Islet precursor cell (in vitro differentiated cells): ENCODE measurements around the gene TXNDC16.
"Not testable (repeated sequence)": the region's sequence is repeated elsewhere in the genome, so short reads cannot be mapped to it uniquely, and the experiment has no call there.

ENCODE experiments used
- DNase-seq: peaks from one replicate; pipeline ENCODE4 v3.0.0-alpha.2; 2018

The TXNDC16 gene

DNA sequence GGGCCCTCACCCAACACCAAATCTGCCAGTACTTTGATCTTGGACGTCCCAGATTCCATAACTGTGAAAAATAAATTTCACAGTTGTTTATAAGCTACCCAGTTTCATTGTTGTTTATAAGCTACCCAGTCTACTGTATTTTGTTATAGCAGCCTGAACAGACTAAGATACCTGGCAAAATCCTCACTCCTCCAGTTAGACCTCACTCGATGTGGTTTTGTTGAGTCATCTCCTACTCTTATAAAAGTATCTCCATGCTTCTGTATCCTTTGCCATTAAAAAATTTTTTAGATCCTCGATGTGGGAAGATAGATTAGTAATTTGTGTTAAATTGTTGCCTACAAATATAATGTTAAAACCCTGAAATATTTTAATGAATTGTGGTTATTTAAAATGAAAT, 16.0 kb downstream of the TXNDC16 start:
- DNase-seq, result no peak

- no peak for DNase-seq
Observed at GRCh38 chr14:52531481-52531880, 20.8 kb downstream of the TXNDC16 start.

DNA sequence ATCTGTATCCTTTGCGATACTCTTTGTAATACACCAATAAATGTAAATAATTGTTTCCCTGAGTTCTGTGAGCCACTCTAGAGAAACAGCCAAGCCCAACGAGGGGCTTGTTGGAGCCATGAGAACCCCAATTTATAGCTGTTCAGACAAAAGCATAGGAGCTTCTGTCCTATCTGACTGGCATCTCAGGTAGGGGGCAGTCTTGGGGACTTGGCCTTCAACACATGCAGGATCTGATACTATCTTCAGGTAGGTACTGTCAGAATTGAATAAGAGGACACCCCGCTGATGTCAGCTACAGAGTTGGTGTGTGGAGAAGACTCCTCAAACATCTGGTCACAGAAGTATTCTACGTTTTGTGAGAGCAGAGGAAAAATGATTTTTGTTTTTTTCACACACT, 25.3 kb downstream of the TXNDC16 start:
- no peak for DNase-seq

DNA sequence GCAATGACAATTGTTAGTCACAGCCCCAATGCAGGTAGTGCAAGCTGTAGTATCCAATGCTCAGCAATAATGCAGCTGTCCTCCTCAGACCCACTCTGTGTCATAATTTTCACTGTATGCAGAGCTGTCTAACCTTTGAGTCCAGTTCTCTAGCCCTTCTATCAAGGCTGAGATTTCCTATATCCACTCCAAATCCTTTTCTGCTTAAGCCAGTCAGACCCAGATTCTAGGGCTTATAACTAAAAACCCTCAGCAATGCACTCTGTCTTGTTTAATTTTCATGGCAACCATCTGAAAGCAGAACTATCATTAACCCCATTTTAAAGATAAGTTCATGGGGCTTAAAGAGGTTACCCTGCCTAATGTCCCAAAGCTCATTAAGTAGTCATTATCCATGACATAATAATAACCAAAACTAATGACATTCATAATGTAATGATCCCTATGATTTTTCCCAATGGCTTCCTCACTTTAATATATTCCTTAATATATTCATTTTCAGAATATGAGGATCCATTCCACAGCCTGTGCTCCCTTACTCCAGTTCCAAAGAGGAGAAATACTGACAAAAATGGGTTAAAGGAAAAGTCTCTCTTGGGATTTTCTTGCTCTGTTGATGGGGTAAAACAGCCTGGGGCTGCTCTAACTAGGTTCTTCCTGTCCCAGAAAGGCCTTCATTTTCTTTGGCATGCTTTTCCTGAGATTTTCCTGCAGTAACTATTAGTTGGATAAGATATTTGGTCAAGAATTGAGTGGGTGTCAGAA, 29.5 kb downstream of the TXNDC16 start:
- no peak for DNase-seq

DNA sequence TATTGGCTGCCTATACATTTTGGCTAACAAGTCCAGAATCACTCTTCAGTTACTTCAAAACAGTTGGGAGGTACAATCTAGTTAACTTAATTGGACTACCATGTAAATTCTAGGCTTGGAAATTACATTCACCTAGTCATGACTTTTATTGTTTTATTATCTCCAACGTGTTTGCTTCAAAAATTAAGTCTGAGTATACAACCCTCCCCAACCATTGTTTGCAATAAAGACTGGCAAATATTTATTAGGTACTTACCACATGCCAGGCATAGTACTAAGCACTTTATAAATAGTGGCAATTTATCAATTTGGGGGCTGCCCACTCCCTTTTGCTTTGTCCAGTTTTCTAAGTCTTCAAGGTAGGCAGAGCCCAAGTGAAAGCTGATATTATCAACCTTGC, 30.3 kb downstream of the TXNDC16 start:
- no peak for DNase-seq

- DNase-seq, result no peak
Observed at GRCh38 chr14:52514046-52514811, 38.1 kb downstream of the TXNDC16 start.

DNA sequence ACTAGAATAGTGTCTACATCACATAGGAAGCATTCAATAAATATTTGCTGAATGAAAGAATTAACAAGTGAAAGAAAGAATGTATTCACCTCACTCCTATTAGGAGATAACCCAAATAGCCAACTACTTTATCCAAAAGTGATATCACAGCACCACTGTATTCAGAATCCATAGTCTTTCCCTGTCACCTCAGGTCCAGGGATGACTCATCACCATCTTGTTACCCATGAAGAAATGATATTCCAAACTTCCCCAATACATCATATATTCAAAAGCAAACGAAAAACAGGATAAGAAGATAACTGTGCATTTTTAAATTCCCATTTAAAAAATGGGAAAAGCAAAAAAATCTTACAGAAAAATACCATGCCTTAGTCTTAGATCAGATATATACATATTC, 39.1 kb downstream of the TXNDC16 start:
- no peak for DNase-seq

DNA sequence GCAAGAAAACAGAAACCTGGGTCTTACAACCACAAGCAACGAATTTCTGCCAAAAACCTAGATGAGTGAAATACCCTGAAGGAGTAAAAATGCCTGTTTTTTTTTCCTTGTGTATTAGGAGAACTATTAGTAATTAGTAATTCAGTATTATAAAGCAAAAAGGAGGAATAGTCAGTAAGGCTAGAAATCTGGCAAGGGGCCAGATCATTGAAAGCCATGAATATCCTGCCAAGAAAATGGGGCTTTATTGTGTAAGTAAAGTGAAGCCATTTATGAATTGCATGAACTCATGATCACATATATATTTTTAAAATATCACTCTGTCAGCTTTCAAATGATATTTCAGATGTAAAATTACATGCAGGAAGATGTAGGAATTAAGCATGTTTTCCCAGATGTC, 57.9 kb downstream of the TXNDC16 start:
- DNase-seq, result no peak

- no peak for DNase-seq
Observed at GRCh38 chr14:52485350-52485960, 66.8 kb downstream of the TXNDC16 start.

DNA sequence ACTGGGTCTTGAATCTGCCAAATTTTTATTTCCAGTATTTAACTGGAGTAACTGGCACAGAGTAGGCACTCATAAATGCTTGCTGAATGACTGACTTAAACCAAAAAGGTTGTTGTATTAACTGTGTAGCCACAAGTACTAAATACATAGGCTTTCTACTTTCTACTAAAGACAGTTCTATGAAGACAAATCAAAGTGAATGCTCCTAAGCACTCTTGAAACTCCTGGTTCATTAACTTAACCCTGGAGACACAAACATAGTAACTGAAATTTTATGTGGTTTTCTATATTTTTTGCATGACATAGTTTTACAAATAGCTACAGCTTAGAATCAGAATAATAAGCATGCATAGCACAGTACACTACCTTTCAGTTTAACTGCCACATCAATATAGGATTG, 70.4 kb downstream of the TXNDC16 start:
- no peak for DNase-seq

DNA sequence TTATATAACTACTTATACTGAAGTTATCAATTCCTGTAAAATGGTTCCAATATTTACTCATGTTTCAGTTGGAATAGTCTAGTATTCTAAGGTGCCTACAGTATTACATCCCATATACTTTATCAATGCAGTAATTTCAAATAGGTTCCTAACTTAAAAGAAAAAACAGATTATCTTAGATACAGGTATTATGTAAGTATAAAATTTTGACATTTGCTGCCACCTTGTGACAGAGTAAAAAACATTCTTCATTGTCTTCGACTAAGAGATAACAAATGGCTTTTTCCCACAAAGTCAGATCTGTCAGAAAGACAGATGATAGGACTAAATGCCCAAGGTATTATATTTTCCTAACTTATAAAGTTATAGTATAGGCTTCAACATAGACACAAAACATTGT, 78.7 kb downstream of the TXNDC16 start:
- DNase-seq, result no peak

DNA sequence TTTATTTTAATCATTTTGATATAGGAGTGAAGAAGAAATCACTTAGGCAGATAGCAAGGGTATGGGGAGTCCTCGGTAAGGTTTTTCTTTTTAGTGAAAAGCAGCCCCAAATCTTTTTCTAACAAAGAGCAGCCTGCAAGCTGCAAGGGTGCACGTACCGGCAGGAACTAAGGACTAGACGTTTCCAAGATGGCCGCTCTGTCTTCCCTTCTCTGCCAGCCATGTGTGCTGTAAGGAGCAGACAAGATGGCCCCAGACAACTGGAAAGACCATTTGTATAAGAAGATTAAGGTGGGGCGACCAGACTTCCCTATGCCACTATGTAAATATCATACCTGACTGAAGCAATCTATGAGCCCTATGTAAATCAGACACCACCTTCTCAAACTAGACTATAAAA, 79.6 kb downstream of the TXNDC16 start:
- no peak for DNase-seq

- not testable (repeated sequence) for DNase-seq
Observed at GRCh38 chr14:52472251-52472650, 80.1 kb downstream of the TXNDC16 start.

GRCh38 chr14:52467515-52468266, 84.6 kb downstream of the TXNDC16 start:
- no peak for DNase-seq

DNA sequence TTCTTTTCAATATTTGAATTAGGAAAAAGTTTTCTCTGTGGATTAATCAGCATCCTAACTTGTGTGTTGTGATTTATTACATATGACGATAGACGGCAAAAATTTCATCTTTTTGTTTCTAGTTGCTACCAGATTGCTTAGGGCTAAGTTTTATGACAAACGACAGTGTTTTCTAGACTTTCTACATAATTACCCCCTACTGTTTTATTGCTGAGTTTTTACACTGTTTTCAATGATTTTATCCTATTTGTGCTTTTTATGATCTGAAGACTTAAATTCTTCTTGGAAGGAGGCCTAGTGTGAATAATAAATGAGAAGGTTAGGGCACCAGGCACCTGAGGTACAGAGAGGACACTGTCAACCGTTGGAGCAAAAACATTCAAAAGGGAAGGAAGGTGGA, 88.1 kb downstream of the TXNDC16 start:
- DNase-seq, result no peak

- DNase-seq, result no peak
Observed at GRCh38 chr14:52463375-52463774, 88.9 kb downstream of the TXNDC16 start.

DNA sequence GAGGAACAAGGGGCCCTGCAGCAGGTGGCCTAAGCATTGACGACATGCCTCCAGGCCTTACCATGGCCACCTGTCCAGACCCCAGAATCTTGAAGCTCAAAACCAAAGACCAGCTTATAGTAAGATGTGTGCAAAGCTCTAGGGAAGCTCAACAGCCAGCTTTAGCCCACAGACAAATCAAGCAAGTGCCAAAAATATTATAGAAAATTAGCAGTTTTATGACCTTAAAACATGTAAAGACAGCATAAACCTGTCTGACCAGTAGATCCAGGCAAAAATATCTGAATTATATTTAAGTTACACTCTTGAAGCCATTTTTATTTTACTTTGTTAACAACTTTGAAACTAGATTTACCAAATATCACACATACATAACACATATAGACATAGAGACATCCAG, 90.6 kb downstream of the TXNDC16 start:
- no peak for DNase-seq

DNA sequence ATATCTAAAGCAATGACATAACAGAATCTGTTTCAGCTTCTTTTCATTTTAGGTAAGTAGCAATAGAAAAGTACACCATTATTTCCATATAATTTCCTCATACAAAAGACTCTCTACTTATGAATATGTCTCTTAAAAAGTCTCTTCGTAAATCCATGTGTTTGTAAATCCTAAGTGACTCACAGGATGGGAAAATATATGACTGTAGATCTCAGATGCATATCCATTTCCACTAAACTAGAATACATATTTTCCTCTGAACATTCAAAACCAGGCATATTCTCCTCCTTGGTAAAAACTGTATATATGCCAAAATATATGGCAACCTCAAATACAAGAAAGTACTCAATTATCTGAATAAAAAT, 93.6 kb downstream of the TXNDC16 start:
- no peak for DNase-seq

- DNase-seq, result no peak
Observed at GRCh38 chr14:52457411-52457810, 94.9 kb downstream of the TXNDC16 start.

DNA sequence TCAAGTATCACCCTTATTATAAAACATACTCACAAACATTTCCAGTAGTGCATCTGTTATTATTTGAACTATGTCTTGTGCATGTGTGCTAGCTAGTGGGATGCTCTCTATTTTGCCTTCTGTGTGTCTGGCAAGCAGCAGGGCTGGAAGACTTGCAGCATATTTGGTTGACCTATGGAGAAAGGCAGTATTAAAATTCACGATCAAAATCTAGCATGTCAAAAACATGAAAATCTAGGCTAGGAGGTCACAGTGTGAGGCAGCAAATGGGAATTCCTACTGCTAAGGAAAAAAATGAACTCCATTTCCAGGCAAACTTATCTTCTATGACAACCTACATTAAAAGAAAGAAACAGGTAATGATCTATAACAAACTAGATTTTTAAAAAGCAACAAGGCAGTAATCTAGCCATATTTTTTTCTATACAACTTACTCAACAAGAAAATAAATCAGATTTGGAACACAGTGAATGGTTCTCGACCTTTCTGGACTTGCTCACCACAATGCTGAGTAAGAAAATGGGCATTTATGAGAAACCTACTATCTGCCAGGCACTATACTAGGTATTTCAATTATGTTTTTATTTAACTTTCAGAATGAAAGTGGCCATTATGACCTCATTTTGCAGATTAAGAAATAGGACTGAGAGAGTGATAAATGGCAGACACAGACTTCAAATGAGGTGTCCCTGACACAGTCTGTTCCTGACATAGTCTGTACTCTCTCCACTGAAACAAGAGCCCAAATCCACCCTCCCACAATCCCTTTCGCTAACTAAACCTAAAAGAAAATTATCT, 96.8 kb downstream of the TXNDC16 start:
- DNase-seq, result no peak

- peak; percentile 69 for DNase-seq
Observed at GRCh38 chr14:52447236-52447635, 105.1 kb downstream of the TXNDC16 start.

DNA sequence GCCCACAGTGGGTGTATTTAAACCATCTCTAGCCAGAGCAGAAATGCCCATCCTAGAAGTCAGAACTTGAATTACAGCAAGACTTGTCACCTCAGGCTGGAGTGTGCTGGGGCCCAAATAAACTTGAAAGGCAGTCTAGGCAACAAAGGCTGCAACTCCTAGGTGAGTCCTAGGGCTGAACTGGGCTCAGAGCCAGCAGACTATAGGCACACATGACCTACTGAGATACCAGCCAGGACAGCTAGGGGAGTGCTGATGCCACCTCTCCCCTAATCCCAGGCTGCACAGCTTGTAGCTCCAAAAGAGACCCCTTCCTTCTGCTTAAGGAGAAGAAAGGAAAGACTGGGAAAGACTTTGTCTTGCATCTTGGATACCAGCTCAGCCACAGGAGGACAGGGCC, 106.0 kb downstream of the TXNDC16 start:
- no peak for DNase-seq

DNA sequence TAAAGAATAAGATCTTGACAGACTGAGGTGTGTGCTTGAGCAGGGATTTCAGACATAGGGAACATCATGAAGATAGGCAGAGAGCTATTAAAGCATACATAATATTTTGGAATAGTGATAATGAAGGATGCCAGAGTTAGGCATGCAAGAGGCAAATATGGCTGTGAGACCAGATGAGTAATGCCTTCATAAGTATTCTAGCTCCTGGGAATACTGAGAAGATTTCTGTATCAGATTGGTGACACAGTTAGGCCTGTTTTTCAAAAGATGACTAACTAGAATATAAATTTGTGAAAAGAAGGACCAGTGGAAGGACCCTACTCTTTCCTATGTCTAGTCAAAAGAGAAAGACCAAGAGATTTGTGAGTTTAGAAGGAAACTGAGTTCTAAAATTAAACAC, 108.8 kb downstream of the TXNDC16 start:
- no peak for DNase-seq
